ENCODE data around the gene CREB3.

The CREB3 gene

DNA sequence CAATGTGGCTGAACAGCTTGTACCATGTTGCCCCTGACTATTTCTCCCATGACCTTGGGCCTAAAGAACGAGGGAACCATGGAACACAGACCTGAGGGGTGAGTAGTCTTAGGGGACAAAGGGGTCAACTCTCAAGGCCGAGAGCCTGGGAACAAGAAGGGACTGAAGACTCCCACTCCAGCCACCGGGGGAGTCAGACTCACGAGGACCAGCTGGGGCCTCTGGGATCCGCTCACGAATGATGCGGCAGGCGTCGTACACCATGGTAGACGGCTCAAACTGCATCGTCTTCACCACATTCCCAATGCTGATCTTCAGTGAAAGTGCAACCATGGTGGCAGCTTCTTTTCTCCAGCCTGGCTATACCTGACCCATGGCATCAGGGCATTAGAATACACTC lies 7.1 kb upstream of the CREB3 start:
- no peaks in the 10 kb centered on the region for H3F3A ChIP-seq (ENCODE audit: insufficient read depth)

DNA sequence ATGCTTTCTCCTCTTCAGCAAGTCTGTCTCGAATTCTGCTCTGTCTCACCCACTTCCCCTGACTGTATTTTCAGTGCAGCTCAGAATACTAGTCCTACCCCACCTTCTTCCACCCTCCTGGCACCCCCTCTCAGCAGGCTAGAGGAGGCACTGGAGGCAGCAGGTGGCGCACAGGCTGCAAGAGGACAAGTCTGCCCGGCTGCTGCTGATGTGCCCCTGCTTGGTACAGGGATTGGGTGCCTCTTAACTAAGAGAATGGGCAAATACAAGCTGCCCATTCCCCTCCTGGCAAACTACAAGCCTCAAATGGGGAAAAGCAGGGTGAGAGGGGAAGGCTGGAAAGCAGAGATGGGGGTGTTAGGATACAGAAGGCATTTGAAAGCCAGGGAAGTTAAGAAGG lies 5.5 kb upstream of the CREB3 start:
- H3K36me3 ChIP-seq (ENCODE audit: low read length), result peaks cover 7% of the 10 kb centered on the region; the same call in 1 of the 2 replicates
- TF ChIP-seq CTCF (IDR thresholded peaks at IDR 0.05; ENCODE audit: insufficient read depth, low read length, poor library complexity, severe bottlenecking) (peak; percentile 43), EZH2phosphoT487 (conservative IDR thresholded peaks at IDR 0.05; ENCODE audit: low read length) (no peak)
- no peak overlapping the region for H3K4me3 ChIP-seq (ENCODE audit: insufficient read depth, low read length, poor library complexity, severe bottlenecking)
- H3K27me3 ChIP-seq (ENCODE audit: low read length), result no peaks in the 10 kb centered on the region
- H3K4me2 ChIP-seq (ENCODE audit: low read depth, low read length, poor library complexity, severe bottlenecking), result no peak overlapping the region
- no peaks in the 10 kb centered on the region for H3F3A ChIP-seq (ENCODE audit: insufficient read depth)
- no peak overlapping the region for H2AFZ ChIP-seq (ENCODE audit: low read depth, low read length, severe bottlenecking)
- no peak overlapping the region for H3K9ac ChIP-seq (ENCODE audit: low read length)
- no peaks in the 10 kb centered on the region for H3K9me3 ChIP-seq (ENCODE audit: insufficient read depth, low read length)
- H4K20me1 ChIP-seq (ENCODE audit: low read depth, low read length), result no peaks in the 10 kb centered on the region; the same call in 1 of the 2 replicates
- peaks cover 54% of the 10 kb centered on the region for H3K79me2 ChIP-seq (ENCODE audit: insufficient read depth, low read length)
- no peaks in the 10 kb centered on the region for H3K9me2 ChIP-seq (replicated peaks; ENCODE audit: insufficient read depth, low read length)
- no peak overlapping the region for H3K27ac ChIP-seq (ENCODE audit: low read depth, low read length)

More for the DNA sequence above, 7.1 kb upstream of the CREB3 start:
- Histone ChIP-seq H2AFZ (ENCODE audit: low read depth, low read length, severe bottlenecking) (no peak overlapping the region), H3K9ac (ENCODE audit: low read length) (no peak overlapping the region), H3K9me2 (replicated peaks; ENCODE audit: insufficient read depth, low read length) (no peaks in the 10 kb centered on the region), H4K20me1 (ENCODE audit: low read depth, low read length) (no peaks in the 10 kb centered on the region; the same call in 1 of the 2 replicates), H3K36me3 (ENCODE audit: low read length) (peaks cover 7% of the 10 kb centered on the region; the same call in 1 of the 2 replicates), H3K79me2 (ENCODE audit: insufficient read depth, low read length) (peaks cover 40% of the 10 kb centered on the region), H3K4me2 (ENCODE audit: low read depth, low read length, poor library complexity, severe bottlenecking) (no peak overlapping the region), H3K27me3 (ENCODE audit: low read length) (no peaks in the 10 kb centered on the region), H3K4me3 (ENCODE audit: insufficient read depth, low read length, poor library complexity, severe bottlenecking) (no peak overlapping the region), H3K27ac (ENCODE audit: low read depth, low read length) (no peak overlapping the region), H3K9me3 (ENCODE audit: insufficient read depth, low read length) (no peaks in the 10 kb centered on the region)
- TF ChIP-seq CTCF (IDR thresholded peaks at IDR 0.05; ENCODE audit: insufficient read depth, low read length, poor library complexity, severe bottlenecking), result no peak
- TF ChIP-seq EZH2phosphoT487 (conservative IDR thresholded peaks at IDR 0.05; ENCODE audit: low read length), result no peak

DNA sequence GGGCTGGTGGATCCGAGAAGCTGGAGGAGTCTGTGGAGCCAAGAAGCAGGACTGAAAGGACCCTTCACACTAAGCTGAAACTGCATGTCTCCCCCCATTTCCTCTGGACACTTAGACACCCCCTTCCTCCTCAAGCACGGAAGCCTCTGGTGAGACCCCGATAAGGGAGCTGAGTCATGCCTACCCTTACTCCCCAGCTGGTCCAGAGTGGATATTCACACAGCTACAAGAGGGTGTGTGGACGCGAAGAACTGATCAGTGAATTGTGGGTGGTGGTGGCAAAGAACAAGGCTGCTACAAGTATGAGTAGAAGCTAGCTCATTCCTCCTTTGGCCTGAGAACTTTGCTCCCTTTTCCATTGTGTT lies 4.8 kb upstream of the CREB3 start:
- Histone ChIP-seq H4K20me1 (ENCODE audit: low read depth, low read length) (no peaks in the 10 kb centered on the region; the same call in 1 of the 2 replicates), H3K9me2 (replicated peaks; ENCODE audit: insufficient read depth, low read length) (no peaks in the 10 kb centered on the region), H3K9me3 (ENCODE audit: insufficient read depth, low read length) (no peaks in the 10 kb centered on the region), H3K9ac (ENCODE audit: low read length) (peak overlapping the region; percentile 25; the same call in 1 of the 2 replicates), H3K79me2 (ENCODE audit: insufficient read depth, low read length) (peaks cover 54% of the 10 kb centered on the region), H3K27me3 (ENCODE audit: low read length) (no peaks in the 10 kb centered on the region), H3K4me3 (ENCODE audit: insufficient read depth, low read length, poor library complexity, severe bottlenecking) (no peak overlapping the region), H3F3A (ENCODE audit: insufficient read depth) (no peaks in the 10 kb centered on the region), H2AFZ (ENCODE audit: low read depth, low read length, severe bottlenecking) (no peak overlapping the region), H3K4me2 (ENCODE audit: low read depth, low read length, poor library complexity, severe bottlenecking) (peak overlapping the region; percentile 95), H3K36me3 (ENCODE audit: low read length) (peaks cover 7% of the 10 kb centered on the region; the same call in 1 of the 2 replicates), H3K27ac (ENCODE audit: low read depth, low read length) (peak overlapping the region; percentile 23; the same call in 1 of the 2 replicates)
- TF ChIP-seq EZH2phosphoT487 (conservative IDR thresholded peaks at IDR 0.05; ENCODE audit: low read length), result no peak
- no peak for TF ChIP-seq CTCF (IDR thresholded peaks at IDR 0.05; ENCODE audit: insufficient read depth, low read length, poor library complexity, severe bottlenecking)

Measured in SU-DHL-6 (cell line).